ENCODE data around the gene SPOP. TPM values are rescaled to one million over a fixed set of nuclear protein-coding genes. Genes with fewer than 3 reads are reported as not detected.
"Not testable (repeated sequence)": the region's sequence is repeated elsewhere in the genome, so short reads cannot be mapped to it uniquely, and the experiment has no call there.

SPOP gene
- total RNA-seq, 1 donor from 2014 or later: 50.1 TPM

GRCh38 chr17:49550764-49551163 is 127.1 kb downstream of the SPOP start:
- H3K36me3 Mint-ChIP-seq (ENCODE audit: low read depth); H3K4me3 Mint-ChIP-seq (ENCODE audit: low read depth); H3K27me3 Mint-ChIP-seq (ENCODE audit: low read depth); DNase-seq (ENCODE audit: low spot score); intact Hi-C loops (cut with micrococcal nuclease); H3K4me1 Mint-ChIP-seq (ENCODE audit: low read depth); H3K9me3 Mint-ChIP-seq; H3K27ac Mint-ChIP-seq: not testable (repeated sequence)

- Mint-ChIP-seq H3K9me3 (no peaks in the 10 kb centered on the region), H3K36me3 (ENCODE audit: low read depth) (no peaks in the 10 kb centered on the region), H3K4me1 (ENCODE audit: low read depth) (no peaks in the 10 kb centered on the region), H3K27me3 (ENCODE audit: low read depth) (no peaks in the 10 kb centered on the region), H3K4me3 (ENCODE audit: low read depth) (no peak overlapping the region), H3K27ac (no peak overlapping the region)
- no peak for DNase-seq (ENCODE audit: low spot score)
- intact Hi-C loops (cut with micrococcal nuclease): no loop called here
Measured at GRCh38 chr17:49549691-49550678, 127.9 kb downstream of the SPOP start.

- no peak overlapping the region for H3K4me3 Mint-ChIP-seq (ENCODE audit: low read depth)
- no peaks in the 10 kb centered on the region for H3K36me3 Mint-ChIP-seq (ENCODE audit: low read depth)
- no peaks in the 10 kb centered on the region for H3K9me3 Mint-ChIP-seq
- no peaks in the 10 kb centered on the region for H3K27me3 Mint-ChIP-seq (ENCODE audit: low read depth)
- no peak for DNase-seq (ENCODE audit: low spot score)
- H3K27ac Mint-ChIP-seq: no peak overlapping the region
- intact Hi-C loops (cut with micrococcal nuclease): no loop called here
- no peaks in the 10 kb centered on the region for H3K4me1 Mint-ChIP-seq (ENCODE audit: low read depth)
Measured at GRCh38 chr17:49549311-49549605, 128.6 kb downstream of the SPOP start.

Other genes with a start within 250 kb of the SPOP start
- 0.14 and 0.18 TPM in 2 replicates for gene NGFR, start 182.8 kb downstream of the SPOP start, total RNA-seq
- gene NXPH3, start 102.2 kb downstream of the SPOP start, total RNA-seq: 0.21 and 0.25 TPM in 2 replicates
- 75.7 and 80.7 TPM in 2 replicates for gene SLC35B1, start 29.9 kb upstream of the SPOP start, total RNA-seq
- gene FAM117A, start 86.0 kb upstream of the SPOP start, total RNA-seq: 12.2 and 15.8 TPM in 2 replicates
- gene KAT7, start 110.6 kb upstream of the SPOP start, total RNA-seq: 62.1 and 65.0 TPM in 2 replicates
- not detected in 2 replicates for gene TAC4, start 170.0 kb upstream of the SPOP start, total RNA-seq

Measured in activated T-helper 2 cell treated with anti-CD3 and anti-CD28 coated beads, Interferon-gamma antibody, Interleukin-2, Interleukin-4, amounts not matched to agents 10 μg/mL and 5 μg/mL and 100 μg/mL, durations not matched to agents 14 hours and 24 hours and 36 hours (primary cell).